Stomach (tissue), 9 donors: Measurements from ENCODE around the gene EHD1. TPM values are rescaled to one million over a fixed set of nuclear protein-coding genes. Genes with fewer than 3 reads are reported as not detected.

Source experiments
- DNase-seq, 2 donors: peaks; one replicate each; pipeline versions ENCODE4 v3.0.0 to v3.0.0-alpha.2; 2013 to 2019
- H3K27ac ChIP-seq, 5 donors: fragments of 200-600 bp in 4 of 5; sonication (generic) in 4 of 5; one replicate each; pipeline ENCODE4 v1.5.1; 2013 to 2019; ENCODE audit warnings: mild to moderate bottlenecking in 1 of 5, moderate library complexity in 1 of 5
- H3K27me3 ChIP-seq, 3 donors: fragments of 200-600 bp; sonication (generic); one replicate each; pipeline ENCODE4 v1.5.1; 2017 to 2019; ENCODE audit warnings: mixed run types in 1 of 3
- H3K36me3 ChIP-seq, 4 donors: fragments of 200-600 bp; sonication (generic); 1 replicate in 3 of 4; 2 replicates in 1 of 4; pipeline ENCODE4 v1.5.1; 2016 to 2019
- H3K4me1 ChIP-seq, 4 donors: fragments of 200-600 bp; sonication (generic); one replicate each; pipeline ENCODE4 v1.5.1; 2016 to 2019
- H3K4me3 ChIP-seq, 4 donors: fragments of 200-600 bp; sonication (generic) in 3 of 4; one replicate each; pipeline ENCODE4 v1.5.1; 2016 to 2019; ENCODE audit warnings: mild to moderate bottlenecking in 1 of 4
- H3K9me3 ChIP-seq, 4 donors: fragments of 200-600 bp; sonication (generic); one replicate each; pipeline ENCODE4 v1.5.1; 2016 to 2019
- CTCF ChIP-seq, 7 experiments: fragments of 450-650 bp in 4 of 7; fragments of 200-600 bp in 3 of 7; sonication (generic) in 3 of 7; IDR thresholded peaks; one replicate each; pipeline ENCODE4 v1.5.1; 2016 to 2019; ENCODE audit warnings: antibody characterized with exemption in 7 of 7, control low read depth in 2 of 7, mild to moderate bottlenecking in 1 of 7
- EP300 ChIP-seq: sonication (generic); formaldehyde crosslinking; IDR thresholded peaks from one replicate; pipeline ENCODE4 v1.6.1; 2017; ENCODE audit warnings: antibody characterized with exemption
- POLR2A ChIP-seq, 4 donors: fragments of 450-650 bp; IDR thresholded peaks; one replicate each; pipeline ENCODE4 v1.6.1; 2016; ENCODE audit warnings: antibody characterized with exemption in 4 of 4, control low read depth in 2 of 4, mild to moderate bottlenecking in 1 of 4, moderate library complexity in 1 of 4
- POLR2AphosphoS5 ChIP-seq, 3 donors: sonication (generic); formaldehyde crosslinking; IDR thresholded peaks; one replicate each; pipeline ENCODE4 v1.6.1; 2016; ENCODE audit warnings: antibody characterized with exemption in 3 of 3
- WGBS, 5 donors: extraction: QIAGEN DNeasy Blood & Tissue Kit in 3 of 5; methylation state at CpG; one replicate each; pipeline versions ENCODE4 v1.1.5 to v1.1.7; 2013 to 2018; 5-methylcytosine and 5-hydroxymethylcytosine counted together
- intact Hi-C: fragments of 100-400 bp; cut with DNase I; formaldehyde crosslinking; loops from one replicate; pipeline ENCODE4 v1.15.1; 2023; ENCODE audit warnings: low total_unique reads
- polyA plus RNA-seq, 3 donors: library from polyadenylated mRNA; stranded (reverse); fragments of 200-250 nt; gene quantifications; one replicate each; pipeline ENCODE4 v1.2.3, GENCODE V29; 2013
- total RNA-seq, 5 donors: library from RNA; depleted of rRNA; stranded (reverse); fragments of >200 nt; gene quantifications; one replicate each; pipeline versions ENCODE4 v1.1.0 to v1.2.3, GENCODE V29; 2014 to 2016
- donor health status: healthy with polysubstance abuse.
- donor health status: Bipolar disorder and iron deficiency.
- donor health status: healthy.

EHD1 gene
- total and polyA plus RNA-seq, 8 donors, result 17.9 to 160 (median 37.5) TPM

- Histone ChIP-seq H3K4me1 (peaks cover 59 to 92% (median 86%) of the 10 kb centered on the region in 4 donors), H3K36me3 (peaks cover 28 to 42% (median 32%) of the 10 kb centered on the region in 4 donors), H3K27ac (peak overlapping the region in 4 of 5 donors; percentile 90 to 94 (median 94)), H3K4me3 (peak overlapping the region; percentile 79 to 98 (median 92)), H3K27me3 (no peaks in the 10 kb centered on the region), H3K9me3 (no peaks in the 10 kb centered on the region)
- 55 to 76% (median 72%) methylated on average over 17 of the region's 17 CpGs for WGBS, 5 donors
- TF ChIP-seq EP300 (no peak), CTCF (IDR thresholded peaks at IDR 0.05) (no peak), POLR2A (IDR thresholded peaks at IDR 0.05) (no peak), POLR2AphosphoS5 (IDR thresholded peaks at IDR 0.05) (no peak)
- intact Hi-C loops, result no loop called here
- DNase-seq, result no peak
Observed at GRCh38 chr11:64875369-64876228, 2.8 kb downstream of the EHD1 start.

- TF ChIP-seq EP300, result no peak
- no peak for TF ChIP-seq POLR2A (IDR thresholded peaks at IDR 0.05)
- TF ChIP-seq POLR2AphosphoS5 (IDR thresholded peaks at IDR 0.05), result no peak
- TF ChIP-seq CTCF (IDR thresholded peaks at IDR 0.05), result no peak
- H3K9me3 ChIP-seq, result no peaks in the 10 kb centered on the region
- H3K4me1 ChIP-seq, result peaks cover 67 to 92% (median 87%) of the 10 kb centered on the region in 4 donors
- peak overlapping the region in 4 of 5 donors; percentile 90 to 94 (median 94) for H3K27ac ChIP-seq
- peaks cover 28 to 42% (median 32%) of the 10 kb centered on the region in 4 donors for H3K36me3 ChIP-seq
- intact Hi-C loops, result no loop called here
- WGBS, 5 donors, result 66 to 84% (median 81%) methylated on average over 29 of the region's 29 CpGs
- no peaks in the 10 kb centered on the region for H3K27me3 ChIP-seq
- peak overlapping the region; percentile 79 to 98 (median 92) for H3K4me3 ChIP-seq
- DNase-seq, result no peak
Observed at GRCh38 chr11:64874308-64875240, 3.8 kb downstream of the EHD1 start.

- Histone ChIP-seq H3K27ac (peak overlapping the region in 4 of 5 donors; percentile 86 to 94 (median 92)), H3K4me1 (peaks cover 78 to 98% (median 95%) of the 10 kb centered on the region in 4 donors), H3K27me3 (no peaks in the 10 kb centered on the region), H3K4me3 (peak overlapping the region in 1 of 4 donors; percentile 37), H3K36me3 (peaks cover 30 to 48% (median 36%) of the 10 kb centered on the region in 4 donors), H3K9me3 (no peaks in the 10 kb centered on the region)
- WGBS, 5 donors, result 54 to 73% (median 68%) methylated on average over 8 of the region's 8 CpGs
- TF ChIP-seq POLR2A (IDR thresholded peaks at IDR 0.05) (no peak), EP300 (no peak), POLR2AphosphoS5 (IDR thresholded peaks at IDR 0.05) (no peak), CTCF (IDR thresholded peaks at IDR 0.05) (no peak)
- DNase-seq, result no peak
- intact Hi-C loops, result no loop called here
Observed at GRCh38 chr11:64872790-64873488, 5.5 kb downstream of the EHD1 start.
